Keratinocyte (primary cell): Measurements from ENCODE around the gene BAZ2B. TPM values are rescaled to one million over a fixed set of nuclear protein-coding genes. Genes with fewer than 3 reads are reported as not detected.

Source experiments
- DNase-seq: peaks from one replicate; pipeline ENCODE4 v3.0.0-alpha.2; 2011; ENCODE audit warnings: low read depth, missing footprints, low spot score
- FAIRE-seq: peaks from 2 replicates; lab custom pipeline; 2011; peaks lifted over from hg19 to GRCh38; lab: Jason Lieb, UNC
- H2AFZ ChIP-seq: 2 replicates; pipeline ENCODE4 v1.6.0; 2012; ENCODE audit warnings: low read length, control low read depth, inconsistent platforms; ENCODE audit not compliant: control insufficient read depth
- H3K27ac ChIP-seq: 2 replicates; pipeline ENCODE4 v1.5.1; 2011; ENCODE audit warnings: low read length; ENCODE audit not compliant: control insufficient read depth, insufficient read depth
- H3K27me3 ChIP-seq: 3 replicates; pipeline ENCODE4 v1.6.0; 2011; ENCODE audit warnings: low read length; ENCODE audit not compliant: control insufficient read depth, insufficient read depth; ENCODE audit errors: extremely low read depth
- H3K36me3 ChIP-seq, 2 experiments: 2 replicates in 1 of 2; 3 replicates in 1 of 2; pipeline ENCODE4 v1.5.1; 2011; ENCODE audit warnings: low read length in 2 of 2, mild to moderate bottlenecking in 1 of 2; ENCODE audit not compliant: control insufficient read depth in 2 of 2, insufficient read depth in 2 of 2; ENCODE audit errors: extremely low read depth in 1 of 2
- H3K4me1 ChIP-seq: 3 replicates; pipeline ENCODE4 v1.5.1; 2011; ENCODE audit warnings: low read length; ENCODE audit not compliant: control insufficient read depth, insufficient read depth; ENCODE audit errors: extremely low read depth
- H3K4me2 ChIP-seq: 3 replicates; pipeline ENCODE4 v1.6.0; 2011; ENCODE audit warnings: low read depth, low read length; ENCODE audit not compliant: control insufficient read depth, insufficient read depth; ENCODE audit errors: extremely low read depth
- H3K4me3 ChIP-seq, 3 experiments: fragments of 200-600 bp in 1 of 3; sonication (generic) in 1 of 3; 2 replicates in 2 of 3; 3 replicates in 1 of 3; pipeline ENCODE4 v1.5.1; 2011 to 2016; ENCODE audit warnings: low read length in 3 of 3, mild to moderate bottlenecking in 3 of 3, control low read depth in 2 of 3, inconsistent platforms in 1 of 3, low read depth in 1 of 3, mixed read lengths in 1 of 3, mixed run types in 1 of 3, moderate library complexity in 1 of 3; ENCODE audit not compliant: control insufficient read depth in 2 of 3, insufficient read depth in 2 of 3; ENCODE audit errors: extremely low read depth in 1 of 3
- H3K79me2 ChIP-seq: 2 replicates; pipeline ENCODE4 v1.6.0; 2012; ENCODE audit warnings: low read length; ENCODE audit not compliant: control insufficient read depth, insufficient read depth
- H3K9ac ChIP-seq: 3 replicates; pipeline ENCODE4 v1.6.0; 2011; ENCODE audit warnings: low read length; ENCODE audit not compliant: control insufficient read depth, insufficient read depth; ENCODE audit errors: extremely low read depth
- H3K9me1 ChIP-seq: 3 replicates; pipeline ENCODE4 v1.6.0; 2011; ENCODE audit warnings: low read length; ENCODE audit not compliant: control insufficient read depth, insufficient read depth; ENCODE audit errors: extremely low read depth
- H3K9me3 ChIP-seq: 2 replicates; pipeline ENCODE4 v1.5.1; 2012; ENCODE audit warnings: low read depth, low read length; ENCODE audit not compliant: control insufficient read depth
- H4K20me1 ChIP-seq: 3 replicates; pipeline ENCODE4 v1.6.0; 2011; ENCODE audit warnings: low read length; ENCODE audit not compliant: control insufficient read depth, insufficient read depth; ENCODE audit errors: extremely low read depth
- CTCF ChIP-seq, 3 experiments: IDR thresholded peaks in 1 of 3; conservative IDR thresholded peaks in 1 of 3; optimal IDR thresholded peaks in 1 of 3; 2 replicates in 2 of 3; 3 replicates in 1 of 3; pipeline versions ENCODE3 to v1.5.1; 2011; ENCODE audit warnings: low read length in 3 of 3, mild to moderate bottlenecking in 3 of 3, moderate library complexity in 2 of 3, control low read depth in 1 of 3, inconsistent platforms in 1 of 3; ENCODE audit not compliant: insufficient read depth in 2 of 3; ENCODE audit errors: extremely low read depth in 1 of 3
- EZH2 ChIP-seq: IDR thresholded peaks from one replicate; pipeline ENCODE4 v1.6.1; 2012; ENCODE audit warnings: inconsistent platforms, mild to moderate bottlenecking, low read length, moderate library complexity
- dilution Hi-C: fragments of 300-500 bp; cut with MboI; formaldehyde crosslinking; loops from one replicate; pipeline ENCODE4 v1.7.0; 2020; ENCODE audit warnings: low sequenced_read_pairs; ENCODE audit not compliant: extremely low pct_ligation_motif_present
- polyA plus RNA-seq, 5 experiments: library from polyadenylated mRNA; depleted of rRNA in 3 of 5; stranded (reverse) in 3 of 5; stranded (forward) in 1 of 5; unstranded in 1 of 5; fragments of >200 nt; gene quantifications; 1 replicate in 1 of 5; 2 replicates in 3 of 5; 3 replicates in 1 of 5; pipeline versions ENCODE4 v1.2.1 to v1.2.3, GENCODE V29; 2011 to 2012; ENCODE audit warnings: missing spikeins in 2 of 5, low read depth in 1 of 5, low replicate concordance in 1 of 5

The BAZ2B gene
- polyA plus RNA-seq, 1 donor (not counting 4 experiments of a cell fraction or from before 2014, with no cell fraction given): 27.0 TPM

DNA sequence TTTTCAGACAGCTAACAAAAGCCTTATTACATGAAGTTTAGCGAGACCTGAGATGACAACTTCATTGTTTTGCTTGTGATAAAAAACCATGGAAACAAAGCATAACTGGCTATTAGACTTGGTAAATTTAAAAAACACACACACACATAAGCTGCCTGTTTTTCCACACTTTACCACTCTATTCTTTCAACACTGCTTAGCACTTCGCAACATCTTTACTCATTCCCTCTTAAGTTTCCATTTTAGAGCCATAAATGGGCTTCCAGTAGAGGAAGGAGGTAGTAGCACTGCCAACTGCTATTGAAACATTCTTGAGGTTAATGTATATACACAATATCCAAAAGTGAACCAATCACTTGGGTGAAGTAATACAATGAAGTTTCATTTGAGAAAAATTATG lies 54.1 kb downstream of the BAZ2B start:
- dilution Hi-C loops: no loop called here
- no peak for FAIRE-seq

GRCh38 chr2:159561786-159562185 lies 54.6 kb downstream of the BAZ2B start:
- H3K9me3 ChIP-seq: no peaks in the 10 kb centered on the region
- no peaks in the 10 kb centered on the region for H3K36me3 ChIP-seq
- H3K4me1 ChIP-seq: no peaks in the 10 kb centered on the region
- H3K9me1 ChIP-seq: no peaks in the 10 kb centered on the region
- H3K27ac ChIP-seq: no peak overlapping the region
- no peak overlapping the region for H3K4me3 ChIP-seq
- no peak overlapping the region for H3K9ac ChIP-seq
- DNase-seq (no peak), FAIRE-seq (no peak)
- H4K20me1 ChIP-seq: no peaks in the 10 kb centered on the region
- H3K27me3 ChIP-seq: no peaks in the 10 kb centered on the region
- dilution Hi-C loops: no loop called here
- no peaks in the 10 kb centered on the region for H3K79me2 ChIP-seq
- no peak overlapping the region for H2AFZ ChIP-seq
- H3K4me2 ChIP-seq: no peak overlapping the region
- TF ChIP-seq EZH2 (no peak), CTCF (optimal IDR thresholded peaks at IDR 0.05 in 1 of 3, IDR thresholded peaks at IDR 0.05 in 1 of 3, conservative IDR thresholded peaks at IDR 0.05 in 1 of 3; ENCODE audit: extremely low read depth in 1 of 3, insufficient read depth in 2 of 3, low read length in 3 of 3) (no peak)

More for the DNA sequence above, 54.1 kb downstream of the BAZ2B start:
- Histone ChIP-seq H3K79me2 (no peaks in the 10 kb centered on the region), H3K4me1 (no peaks in the 10 kb centered on the region), H3K9me1 (no peaks in the 10 kb centered on the region), H3K27ac (no peak overlapping the region), H3K36me3 (no peaks in the 10 kb centered on the region), H4K20me1 (no peaks in the 10 kb centered on the region), H3K4me2 (no peak overlapping the region), H3K9ac (no peak overlapping the region), H3K9me3 (no peaks in the 10 kb centered on the region), H3K4me3 (no peak overlapping the region), H3K27me3 (no peaks in the 10 kb centered on the region), H2AFZ (no peak overlapping the region)
- no peak for TF ChIP-seq EZH2
- TF ChIP-seq CTCF (optimal IDR thresholded peaks at IDR 0.05 in 1 of 3, IDR thresholded peaks at IDR 0.05 in 1 of 3, conservative IDR thresholded peaks at IDR 0.05 in 1 of 3; ENCODE audit: extremely low read depth in 1 of 3, insufficient read depth in 2 of 3, low read length in 3 of 3): no peak
- DNase-seq: no peak
